Prostate gland (tissue), 2 donors: Measurements from ENCODE around the gene ARFRP1.

ENCODE experiments used
- CTCF ChIP-seq, 4 experiments: fragments of 200-600 bp in 2 of 4; fragments of 450-650 bp in 2 of 4; sonication (generic) in 2 of 4; IDR thresholded peaks; 1 replicate in 3 of 4; 2 replicates in 1 of 4; pipeline ENCODE4 v1.5.1; 2016 to 2019; ENCODE audit warnings: antibody characterized with exemption in 4 of 4, mild to moderate bottlenecking in 2 of 4, moderate library complexity in 2 of 4
- POLR2A ChIP-seq: fragments of 450-650 bp; IDR thresholded peaks from one replicate; pipeline ENCODE4 v1.6.1; 2016; ENCODE audit warnings: antibody characterized with exemption, mild to moderate bottlenecking

GRCh38 chr20:63734111-63734945 is 26.6 kb upstream of the ARFRP1 start:
- TF ChIP-seq CTCF (IDR thresholded peaks at IDR 0.05) = no peak
- no peak for TF ChIP-seq POLR2A
